ENCODE results near the gene SPDYE2. TPM values are rescaled to one million over a fixed set of nuclear protein-coding genes. Genes with fewer than 3 reads are reported as not detected.
"Not testable (repeated sequence)": the region's sequence is repeated elsewhere in the genome, so short reads cannot be mapped to it uniquely, and the experiment has no call there.

Gene SPDYE2
- polyA plus RNA-seq, 3 donors = not detected

- not testable (repeated sequence) for DNase-seq
Observed at GRCh38 chr7:102609734-102610133, 58.7 kb downstream of the SPDYE2 start.

GRCh38 chr7:102610441-102610840 lies 59.4 kb downstream of the SPDYE2 start:
- peak overlapping the region in 2 of 7 donors; percentile 26 to 55 for H3K27ac Mint-ChIP-seq
- H3K4me3 Mint-ChIP-seq = not testable (repeated sequence)

More at GRCh38 chr7:102609734-102610133, 58.7 kb downstream of the SPDYE2 start:
- H3K79me2 ChIP-seq (ENCODE audit: insufficient read depth, low read length); H4K20me1 ChIP-seq (ENCODE audit: insufficient read depth, low read length); H3K9me3 ChIP-seq (replicated peaks in 1 of 2; ENCODE audit: control insufficient read depth in 1 of 2, insufficient read depth in 1 of 2, low read length in 2 of 2); H3K36me3 Mint-ChIP-seq; H3K9me3 Mint-ChIP-seq; intact Hi-C loops (cut with micrococcal nuclease); H2AFZ ChIP-seq (ENCODE audit: insufficient read depth, low read depth, low read length, poor library complexity, severe bottlenecking); H3K27ac Mint-ChIP-seq; H3K4me3 ChIP-seq (replicated peaks in 1 of 3; ENCODE audit: low read depth in 2 of 3, low read length in 3 of 3); H3K27me3 ChIP-seq (ENCODE audit: control insufficient read depth in 2 of 2, insufficient read depth in 2 of 2, low read length in 2 of 2); H3K4me1 Mint-ChIP-seq; H3K4me3 Mint-ChIP-seq; H3K27me3 Mint-ChIP-seq (ENCODE audit: low read depth in 3 of 3); H3K27ac ChIP-seq (ENCODE audit: low read depth in 1 of 2, low read length in 2 of 2); H3K36me3 ChIP-seq (replicated peaks in 1 of 2; ENCODE audit: control insufficient read depth in 1 of 2, insufficient read depth in 2 of 2, low read length in 2 of 2); H3K9ac ChIP-seq (ENCODE audit: insufficient read depth, low read length, poor library complexity, severe bottlenecking); H3K4me2 ChIP-seq (replicated peaks; ENCODE audit: extremely low read depth, low read length, poor library complexity, severe bottlenecking): not testable (repeated sequence)
- H3K4me1 ChIP-seq (ENCODE audit: control insufficient read depth in 1 of 2, insufficient read depth in 2 of 2, low read length in 2 of 2) = peaks cover 9 to 14% of the 10 kb centered on the region in 2 donors
- WGBS (ENCODE audit: insufficient coverage) = no CpG with 5 or more reads among the region's 10 CpGs

GRCh38 chr7:102611013-102611674 lies 60.1 kb downstream of the SPDYE2 start:
- not testable (repeated sequence) for H2AFZ ChIP-seq (ENCODE audit: insufficient read depth, low read depth, low read length, poor library complexity, severe bottlenecking)

More at GRCh38 chr7:102610441-102610840, 59.4 kb downstream of the SPDYE2 start:
- DNase-seq; intact Hi-C loops (cut with micrococcal nuclease); H3K9me3 ChIP-seq (replicated peaks in 1 of 2; ENCODE audit: control insufficient read depth in 1 of 2, insufficient read depth in 1 of 2, low read length in 2 of 2); H3K4me3 ChIP-seq (replicated peaks in 1 of 3; ENCODE audit: low read depth in 2 of 3, low read length in 3 of 3); H3K9me3 Mint-ChIP-seq; H3K36me3 Mint-ChIP-seq; H3K79me2 ChIP-seq (ENCODE audit: insufficient read depth, low read length); H3K27me3 Mint-ChIP-seq (ENCODE audit: low read depth in 3 of 3); H3K4me1 Mint-ChIP-seq; H3K9ac ChIP-seq (ENCODE audit: insufficient read depth, low read length, poor library complexity, severe bottlenecking); H3K4me2 ChIP-seq (replicated peaks; ENCODE audit: extremely low read depth, low read length, poor library complexity, severe bottlenecking); H3K27ac ChIP-seq (ENCODE audit: low read depth in 1 of 2, low read length in 2 of 2); H4K20me1 ChIP-seq (ENCODE audit: insufficient read depth, low read length); H3K36me3 ChIP-seq (replicated peaks in 1 of 2; ENCODE audit: control insufficient read depth in 1 of 2, insufficient read depth in 2 of 2, low read length in 2 of 2); H2AFZ ChIP-seq (ENCODE audit: insufficient read depth, low read depth, low read length, poor library complexity, severe bottlenecking); H3K27me3 ChIP-seq (ENCODE audit: control insufficient read depth in 2 of 2, insufficient read depth in 2 of 2, low read length in 2 of 2): not testable (repeated sequence)
- peaks cover 9 to 14% of the 10 kb centered on the region in 2 donors for H3K4me1 ChIP-seq (ENCODE audit: control insufficient read depth in 1 of 2, insufficient read depth in 2 of 2, low read length in 2 of 2)
- no CpG with 5 or more reads among the region's 7 CpGs for WGBS (ENCODE audit: insufficient coverage)

GRCh38 chr7:102611675-102612325 lies 60.8 kb downstream of the SPDYE2 start:
- WGBS (ENCODE audit: insufficient coverage) = 30% methylated on average over 4 of the region's 10 CpGs
- H4K20me1 ChIP-seq (ENCODE audit: insufficient read depth, low read length); H3K27me3 ChIP-seq (ENCODE audit: control insufficient read depth in 2 of 2, insufficient read depth in 2 of 2, low read length in 2 of 2); H3K36me3 Mint-ChIP-seq; intact Hi-C loops (cut with micrococcal nuclease); H3K9me3 ChIP-seq (replicated peaks in 1 of 2; ENCODE audit: control insufficient read depth in 1 of 2, insufficient read depth in 1 of 2, low read length in 2 of 2); H2AFZ ChIP-seq (ENCODE audit: insufficient read depth, low read depth, low read length, poor library complexity, severe bottlenecking); H3K4me1 Mint-ChIP-seq; H3K9me3 Mint-ChIP-seq; H3K27me3 Mint-ChIP-seq (ENCODE audit: low read depth in 3 of 3); H3K36me3 ChIP-seq (replicated peaks in 1 of 2; ENCODE audit: control insufficient read depth in 1 of 2, insufficient read depth in 2 of 2, low read length in 2 of 2); H3K79me2 ChIP-seq (ENCODE audit: insufficient read depth, low read length): not testable (repeated sequence)
- Histone ChIP-seq H3K4me2 (replicated peaks; ENCODE audit: extremely low read depth, low read length, poor library complexity, severe bottlenecking) (peak overlapping the region; percentile 29), H3K9ac (ENCODE audit: insufficient read depth, low read length, poor library complexity, severe bottlenecking) (peak overlapping the region; percentile 36), H3K4me1 (ENCODE audit: control insufficient read depth in 1 of 2, insufficient read depth in 2 of 2, low read length in 2 of 2) (peaks cover 9 to 11% of the 10 kb centered on the region in 2 donors), H3K27ac (ENCODE audit: low read depth in 1 of 2, low read length in 2 of 2) (peak overlapping the region; percentile 64 to 83), H3K4me3 (replicated peaks in 1 of 3; ENCODE audit: low read depth in 2 of 3, low read length in 3 of 3) (peak overlapping the region in 2 of 3 experiments; percentile 24 to 43)
- H3K27ac Mint-ChIP-seq = peak overlapping the region in 5 of 7 donors; percentile 73 to 94 (median 92)
- peak in 2 of 3 donors; percentile 2 to 31 for DNase-seq
- H3K4me3 Mint-ChIP-seq = peak overlapping the region; percentile 39 to 74

More at GRCh38 chr7:102611013-102611674, 60.1 kb downstream of the SPDYE2 start:
- H3K9me3 Mint-ChIP-seq; H3K27me3 ChIP-seq (ENCODE audit: control insufficient read depth in 2 of 2, insufficient read depth in 2 of 2, low read length in 2 of 2); H3K36me3 ChIP-seq (replicated peaks in 1 of 2; ENCODE audit: control insufficient read depth in 1 of 2, insufficient read depth in 2 of 2, low read length in 2 of 2); H3K4me1 Mint-ChIP-seq; H3K27me3 Mint-ChIP-seq (ENCODE audit: low read depth in 3 of 3); H3K79me2 ChIP-seq (ENCODE audit: insufficient read depth, low read length); H3K27ac Mint-ChIP-seq; DNase-seq; H3K9me3 ChIP-seq (replicated peaks in 1 of 2; ENCODE audit: control insufficient read depth in 1 of 2, insufficient read depth in 1 of 2, low read length in 2 of 2); H3K9ac ChIP-seq (ENCODE audit: insufficient read depth, low read length, poor library complexity, severe bottlenecking); H4K20me1 ChIP-seq (ENCODE audit: insufficient read depth, low read length); H3K4me2 ChIP-seq (replicated peaks; ENCODE audit: extremely low read depth, low read length, poor library complexity, severe bottlenecking); H3K36me3 Mint-ChIP-seq; H3K4me3 Mint-ChIP-seq; intact Hi-C loops (cut with micrococcal nuclease); H3K27ac ChIP-seq (ENCODE audit: low read depth in 1 of 2, low read length in 2 of 2): not testable (repeated sequence)
- H3K4me3 ChIP-seq (replicated peaks in 1 of 3; ENCODE audit: low read depth in 2 of 3, low read length in 3 of 3) = peak overlapping the region in 1 of 3 experiments; percentile 43
- H3K4me1 ChIP-seq (ENCODE audit: control insufficient read depth in 1 of 2, insufficient read depth in 2 of 2, low read length in 2 of 2) = peaks cover 9 to 11% of the 10 kb centered on the region in 2 donors
- WGBS (ENCODE audit: insufficient coverage) = no CpG with 5 or more reads among the region's 30 CpGs
